HL-60/S4 (cell line): Measurements from ENCODE around the gene PCA3.
"Not testable (repeated sequence)": the region's sequence is repeated elsewhere in the genome, so short reads cannot be mapped to it uniquely, and the experiment has no call there.

ENCODE experiments used
- in situ Hi-C: fragments of 300-500 bp; cut with MboI; formaldehyde crosslinking; loops from 2 replicates; pipeline ENCODE4 v1.14.3; 2022; ENCODE audit warnings: low sequenced_read_pairs

The PCA3 gene

GRCh38 chr9:76764138-76764537, at the start of gene PCA3:
PCA3 (plus strand) TSS chr9:76764438.
- in situ Hi-C loops, result loop anchor here (25.0 kb wide), 1 partner anchor 223 kb away; no protein-coding TSS in a partner anchor

GRCh38 chr9:76716085-76716672, 48.1 kb upstream of the PCA3 start:
- in situ Hi-C loops, result loop anchor here (25.0 kb wide), 1 partner anchor 1529 kb away; no protein-coding TSS in a partner anchor

- in situ Hi-C loops, result loop anchor here (25.0 kb wide), 1 partner anchor 1530 kb away; no protein-coding TSS in a partner anchor
Observed at GRCh38 chr9:76717176-76717575, 47.1 kb upstream of the PCA3 start.

GRCh38 chr9:76717613-76718012, 46.6 kb upstream of the PCA3 start:
- in situ Hi-C loops, result loop anchor here (25.0 kb wide), 1 partner anchor 1530 kb away; no protein-coding TSS in a partner anchor

GRCh38 chr9:76718166-76718565, 46.1 kb upstream of the PCA3 start:
- in situ Hi-C loops, result loop anchor here (25.0 kb wide), 1 partner anchor 1531 kb away; no protein-coding TSS in a partner anchor

GRCh38 chr9:76720245-76720644, 44.0 kb upstream of the PCA3 start:
- in situ Hi-C loops, result loop anchor here (25.0 kb wide), 1 partner anchor 1533 kb away; no protein-coding TSS in a partner anchor

- in situ Hi-C loops, result no loop called here
Observed at GRCh38 chr9:76725011-76725546, 39.2 kb upstream of the PCA3 start.

GRCh38 chr9:76725885-76726284, 38.4 kb upstream of the PCA3 start:
- in situ Hi-C loops, result no loop called here

GRCh38 chr9:76729116-76729515, 35.1 kb upstream of the PCA3 start:
- in situ Hi-C loops, result no loop called here

- in situ Hi-C loops, result no loop called here
Observed at GRCh38 chr9:76729980-76730737, 34.1 kb upstream of the PCA3 start.

- in situ Hi-C loops, result no loop called here
Observed at GRCh38 chr9:76730801-76731200, 33.4 kb upstream of the PCA3 start.

- in situ Hi-C loops, result no loop called here
Observed at GRCh38 chr9:76732341-76732958, 31.8 kb upstream of the PCA3 start.

GRCh38 chr9:76733096-76733495, 31.1 kb upstream of the PCA3 start:
- in situ Hi-C loops, result no loop called here

- in situ Hi-C loops, result no loop called here
Observed at GRCh38 chr9:76734716-76735115, 29.5 kb upstream of the PCA3 start.

- in situ Hi-C loops, result no loop called here
Observed at GRCh38 chr9:76737154-76737902, 26.9 kb upstream of the PCA3 start.

GRCh38 chr9:76738402-76738801, 25.8 kb upstream of the PCA3 start:
- in situ Hi-C loops, result no loop called here

- in situ Hi-C loops, result no loop called here
Observed at GRCh38 chr9:76741524-76741923, 22.7 kb upstream of the PCA3 start.

GRCh38 chr9:76742890-76743289, 21.3 kb upstream of the PCA3 start:
- in situ Hi-C loops, result not testable (repeated sequence)

- in situ Hi-C loops, result no loop called here
Observed at GRCh38 chr9:76743931-76744330, 20.3 kb upstream of the PCA3 start.

- in situ Hi-C loops, result no loop called here
Observed at GRCh38 chr9:76744336-76744735, 19.9 kb upstream of the PCA3 start.

- in situ Hi-C loops, result loop anchor here (25.0 kb wide), 1 partner anchor 236 kb away; no protein-coding TSS in a partner anchor
Observed at GRCh38 chr9:76751001-76751400, 13.2 kb upstream of the PCA3 start.
